A673 (cell line): Measurements from ENCODE around the gene PLSCR1.

Experiments
- CTCF ChIP-seq: fragments of 300-800, 200-600 bp; sonication (generic); conservative IDR thresholded peaks from 2 replicates; pipeline ENCODE4 v1.5.1; 2017; ENCODE audit warnings: low read depth, mild to moderate bottlenecking, antibody characterized with exemption, low read length, moderate library complexity, mixed read lengths
- EZH2 ChIP-seq: fragments of 200-600 bp; sonication (generic); IDR thresholded peaks from 2 replicates; pipeline ENCODE4 v1.6.1; 2017; ENCODE audit warnings: borderline replicate concordance, low read depth, mild to moderate bottlenecking, mixed read lengths, antibody characterized with exemption, low read length; ENCODE audit not compliant: poor library complexity, severe bottlenecking

GRCh38 chr3:146530609-146531008 lies 13.8 kb downstream of the PLSCR1 start:
- no peak for TF ChIP-seq CTCF
- no peak for TF ChIP-seq EZH2
